ENCODE measurements around the gene RFC3.
A peak's percentile ranks its signal among the peaks of the same experiment; 100 is the strongest.

RFC3 gene

DNA sequence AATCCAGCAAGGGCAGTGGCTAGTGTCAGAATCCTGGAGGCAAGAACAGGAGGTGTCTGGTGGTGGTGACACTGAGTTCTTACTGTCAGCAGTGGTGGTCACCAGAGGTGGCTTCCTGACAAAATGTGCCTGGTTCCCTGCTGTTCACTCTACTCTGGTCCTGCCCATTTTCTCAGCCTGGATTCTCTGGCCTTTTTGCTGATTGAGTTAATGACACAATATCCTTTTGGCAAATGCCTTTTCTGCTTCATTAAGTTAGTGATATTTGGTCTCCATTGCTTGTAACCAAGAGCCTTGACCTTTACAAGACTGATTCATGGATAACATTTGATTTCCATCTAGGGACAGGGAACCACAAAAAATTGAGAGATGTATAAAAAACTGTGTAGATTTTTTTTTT is 51.1 kb downstream of the RFC3 start:
- DNase-seq = peak; percentile 6

DNA sequence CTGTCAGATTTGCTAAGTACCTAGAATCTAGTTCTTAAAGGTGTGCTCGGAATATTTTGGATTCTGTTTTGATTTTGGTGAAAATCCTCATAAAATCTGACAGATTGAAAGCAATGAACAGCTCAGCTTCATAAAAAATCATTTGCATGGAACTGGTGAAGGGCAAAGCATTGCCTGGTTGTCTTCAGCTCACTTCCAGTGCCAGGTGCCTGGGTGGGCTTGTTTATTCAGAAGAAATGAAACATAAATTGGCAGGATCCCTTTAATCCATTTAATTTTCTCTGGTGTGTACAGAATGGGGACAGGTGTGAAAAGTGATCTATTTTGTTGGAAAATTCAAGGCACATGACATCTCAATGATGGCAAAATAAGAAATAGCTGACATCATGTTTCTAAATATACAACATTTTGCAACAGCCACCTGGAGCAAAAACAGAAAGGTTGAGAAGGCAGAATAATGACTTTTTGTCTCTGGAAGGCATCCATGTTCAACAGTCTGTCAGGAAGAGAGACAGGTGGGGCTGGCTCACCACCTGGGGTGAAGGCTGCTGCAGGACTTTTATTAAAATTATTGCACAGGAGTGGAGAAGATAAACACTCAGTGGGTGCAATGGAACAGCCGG is 52.2 kb downstream of the RFC3 start:
- DNase-seq = peak; percentile 93

DNA sequence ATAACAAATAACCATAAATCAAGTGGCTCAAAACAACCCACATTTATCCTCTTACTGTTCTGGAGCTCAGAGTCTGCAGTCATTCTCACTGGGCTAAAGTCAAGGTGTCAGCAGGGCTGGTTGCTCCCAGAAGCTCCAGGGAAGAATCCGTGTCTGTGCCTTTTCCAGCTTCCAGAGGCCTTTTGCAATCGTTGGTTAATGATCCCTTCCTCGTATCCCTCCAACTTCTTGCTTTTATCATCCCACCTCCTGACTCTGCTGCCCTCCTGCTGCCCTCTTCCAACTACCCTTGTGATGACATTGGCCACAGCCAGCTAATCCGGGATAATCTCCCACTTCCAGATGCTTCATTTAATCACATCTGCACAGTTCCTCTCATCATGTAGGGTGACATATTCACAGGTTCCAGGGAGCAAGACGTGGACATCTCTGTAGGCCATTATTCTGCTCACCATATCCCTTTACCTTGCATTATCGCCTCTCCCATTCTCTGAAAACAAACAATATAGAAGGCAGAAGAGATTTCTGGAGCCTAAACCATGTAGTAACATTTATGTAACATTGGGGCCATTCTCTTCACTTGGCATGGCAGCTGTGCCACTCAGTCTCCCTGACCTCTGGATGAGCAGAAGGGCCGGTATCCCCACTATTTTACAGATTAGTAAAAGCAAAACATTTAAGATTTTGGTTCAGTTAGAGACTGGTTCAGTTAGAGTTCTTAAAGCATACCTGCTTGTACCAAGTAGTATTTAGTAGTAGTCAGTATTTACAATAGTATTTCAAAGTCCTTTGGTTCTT is 53.5 kb downstream of the RFC3 start:
- DNase-seq = peak; percentile 12

DNA sequence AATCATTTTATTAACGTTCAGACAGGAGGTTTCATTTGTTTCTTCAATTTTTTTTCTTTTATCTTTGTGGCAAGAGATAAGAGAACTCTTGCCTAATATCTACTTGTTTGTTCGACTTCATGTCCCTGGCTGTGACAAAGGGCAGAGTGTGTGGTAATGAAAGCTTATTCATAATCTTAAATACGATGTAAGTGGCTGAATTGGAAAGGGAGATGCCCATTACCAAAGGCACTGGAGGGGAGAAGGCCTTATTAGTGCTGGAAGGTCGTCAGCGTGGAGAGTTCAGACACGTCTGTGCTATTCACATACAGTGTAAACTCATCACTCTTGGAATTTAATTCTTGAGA is 54.0 kb downstream of the RFC3 start:
- DNase-seq = no peak

DNA sequence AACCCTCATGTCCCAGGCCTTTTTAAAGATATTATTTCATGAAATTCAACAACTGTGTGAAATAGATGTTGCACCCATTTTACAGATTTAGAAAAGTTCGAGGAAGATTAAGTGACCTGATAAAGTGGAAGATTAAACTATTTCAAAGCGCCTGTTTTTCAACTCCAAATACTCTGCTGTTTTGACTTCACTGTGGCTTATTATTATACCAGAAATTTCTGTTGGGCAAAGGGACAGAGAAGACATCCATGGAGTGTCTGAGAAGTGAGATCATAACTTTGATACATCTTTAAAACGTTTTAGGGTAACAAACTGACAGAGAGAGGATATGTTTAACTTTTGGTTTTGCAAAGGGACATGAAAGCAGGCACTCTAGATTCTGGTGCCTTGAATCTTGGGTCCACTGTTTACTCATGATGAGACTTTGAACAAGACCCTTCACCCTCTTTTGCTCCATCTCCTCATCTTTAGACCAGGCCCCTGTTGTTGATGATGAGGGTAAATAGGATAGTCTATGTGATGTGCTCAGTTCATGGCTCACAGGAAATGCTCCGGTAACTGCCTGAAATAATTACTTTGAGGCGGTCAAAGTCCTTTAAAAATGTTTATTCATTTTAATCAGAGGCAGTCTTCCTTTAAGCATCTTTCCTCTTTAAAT is 55.4 kb downstream of the RFC3 start:
- DNase-seq = no peak

DNA sequence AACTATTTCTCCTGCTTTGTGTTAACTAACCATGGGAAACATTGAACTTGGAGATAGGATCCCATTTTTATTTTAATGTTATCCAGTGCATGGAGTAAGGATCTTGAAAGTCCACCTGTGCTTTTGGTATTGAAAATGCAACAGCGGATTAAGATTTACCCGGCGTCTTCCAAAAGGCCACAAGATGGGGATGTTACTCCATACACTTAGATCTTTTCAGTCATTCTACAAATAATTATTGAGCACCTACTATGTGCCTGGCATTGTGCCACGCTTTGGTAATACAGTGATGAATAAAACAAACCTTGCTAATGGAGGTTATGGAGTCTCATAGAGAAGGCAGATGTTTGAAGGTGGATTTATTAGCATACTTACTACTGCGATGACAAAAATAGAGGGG is 56.9 kb downstream of the RFC3 start:
- no peak for DNase-seq

DNA sequence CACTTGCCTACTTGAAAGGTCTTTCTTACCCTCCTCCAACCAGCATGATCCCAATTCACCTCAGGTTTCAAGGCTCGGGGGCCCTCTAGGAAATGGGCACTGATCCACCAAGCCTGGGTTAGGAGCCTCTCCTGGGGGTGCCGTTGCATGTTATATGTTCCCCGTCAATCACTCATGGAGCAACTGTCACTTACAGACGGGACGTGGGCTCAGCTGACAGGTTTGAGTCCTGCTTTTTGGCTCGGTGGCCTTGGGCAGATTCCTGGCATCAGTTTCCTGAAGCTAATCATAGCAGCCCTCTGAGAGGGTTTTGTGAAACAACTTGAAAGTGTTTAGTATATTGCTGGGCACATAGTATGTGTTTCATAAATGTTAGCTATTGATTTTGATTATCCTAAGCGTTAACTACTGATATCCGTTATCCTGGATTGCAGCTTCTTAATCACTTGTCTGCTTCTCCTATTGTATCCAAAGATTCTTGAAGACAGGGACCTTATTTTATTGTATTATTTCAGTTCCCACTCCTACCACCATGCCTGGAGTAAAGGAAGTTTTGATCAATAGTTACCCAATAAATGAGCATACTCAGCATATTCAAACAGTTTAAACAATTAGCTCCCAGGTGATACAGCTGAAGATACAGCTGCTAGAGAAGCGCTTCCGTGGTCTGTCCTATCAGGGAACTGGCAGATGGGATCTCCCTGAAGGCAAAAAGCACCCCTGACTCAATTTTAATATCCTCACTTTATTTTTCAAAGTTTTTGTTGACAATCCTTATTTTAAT is 57.9 kb downstream of the RFC3 start:
- no peak for DNase-seq

DNA sequence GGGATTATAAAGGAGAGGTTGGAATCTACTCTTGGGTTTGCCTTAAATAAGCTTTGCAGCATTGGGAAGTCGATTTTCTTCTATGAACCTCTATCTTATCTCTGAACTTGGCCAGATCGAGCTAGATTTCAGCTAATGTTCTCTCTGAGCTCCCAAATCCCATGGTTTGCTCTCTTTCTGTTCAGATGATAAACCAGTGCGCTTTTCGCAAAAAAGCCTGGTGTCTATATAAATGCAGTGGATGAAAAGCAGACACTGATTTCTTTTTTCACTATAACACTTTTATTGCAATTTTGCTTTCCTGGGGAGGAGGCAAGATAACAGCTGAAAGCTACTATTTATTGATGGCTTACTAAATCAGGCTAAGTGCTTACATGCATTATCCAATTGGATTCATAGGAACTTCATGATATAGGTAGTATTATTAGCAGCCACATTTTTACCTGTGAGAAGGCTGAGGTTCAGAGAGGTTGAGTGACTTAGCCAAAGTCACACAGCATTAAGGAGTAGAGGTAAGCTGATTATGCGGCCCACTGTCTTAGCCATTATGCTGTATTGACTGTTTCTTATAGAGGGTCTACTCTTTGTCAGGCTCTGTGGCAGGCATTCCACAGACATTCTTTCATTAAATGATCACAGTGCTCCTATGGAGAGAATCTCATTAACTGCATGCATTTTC is 58.9 kb downstream of the RFC3 start:
- DNase-seq = no peak

DNA sequence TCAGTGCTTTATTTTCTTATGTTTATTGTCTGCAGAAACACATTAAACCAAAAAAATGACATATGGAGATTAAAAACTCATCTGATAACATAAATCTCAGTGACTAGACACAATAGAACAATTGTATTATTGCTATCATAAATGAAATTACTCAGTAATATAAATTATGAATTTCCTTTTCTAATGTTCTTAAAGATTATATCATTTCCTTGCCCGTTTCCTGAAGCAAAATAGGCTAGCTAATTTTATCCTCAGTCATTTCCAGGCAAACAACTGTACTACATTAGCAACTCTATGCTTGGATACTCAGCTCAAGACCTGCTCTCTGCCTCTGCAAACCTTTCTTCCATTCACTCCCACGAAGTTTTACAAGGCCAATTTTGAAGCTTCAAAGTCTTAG is 61.2 kb downstream of the RFC3 start:
- no peak for DNase-seq

DNA sequence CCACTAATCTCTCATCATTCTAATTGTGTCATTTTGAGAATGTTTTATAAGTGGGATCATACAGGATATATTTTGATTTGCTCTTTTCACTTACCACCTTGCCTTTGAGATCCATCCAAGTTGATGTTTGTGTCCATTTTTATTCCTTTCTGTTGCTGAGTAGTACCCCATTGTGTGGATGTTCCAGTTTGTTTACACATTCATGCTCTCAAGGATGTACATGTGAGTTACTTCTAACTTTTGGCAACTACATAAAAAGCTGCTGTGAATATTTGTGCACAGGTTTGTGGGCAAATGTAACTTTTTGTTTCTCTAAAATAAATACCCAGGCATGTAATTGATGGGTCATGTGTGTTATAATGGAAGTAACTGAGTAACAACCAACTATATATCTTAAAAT is 64.9 kb downstream of the RFC3 start:
- no peak for DNase-seq

DNA sequence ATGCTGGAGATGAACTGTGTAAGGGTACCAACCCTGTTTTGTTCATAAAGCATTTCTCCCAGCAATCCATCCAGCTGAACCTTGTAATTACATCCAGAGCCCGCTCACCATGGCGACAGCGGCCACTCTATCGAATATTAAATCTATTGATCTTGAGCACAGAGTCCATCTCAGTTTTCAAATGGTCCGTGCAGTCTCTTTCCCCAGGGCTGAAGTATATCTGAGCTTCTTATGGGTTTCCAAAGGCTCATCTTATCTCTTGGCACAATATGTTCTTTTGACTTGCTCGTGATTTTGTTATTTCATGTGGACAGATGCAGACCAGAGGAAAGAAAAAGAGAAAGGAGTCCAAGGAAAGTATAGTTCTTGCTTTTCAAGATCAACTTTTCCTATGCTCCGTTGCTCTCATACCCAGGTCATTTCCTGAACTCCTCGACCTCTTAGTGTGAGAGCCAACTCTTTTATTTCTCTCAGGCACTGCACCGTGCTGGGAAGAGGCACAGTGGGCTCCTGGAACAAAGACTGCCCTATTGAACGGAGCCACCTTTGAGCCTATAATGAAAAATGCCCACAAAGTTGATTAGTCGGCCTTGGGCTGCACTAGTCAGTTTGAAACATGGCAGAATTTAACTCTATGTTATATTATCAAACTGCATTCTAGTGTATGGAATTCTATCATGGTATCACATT is 66.7 kb downstream of the RFC3 start:
- DNase-seq = no peak
